HG03469 (cell line): Measurements from ENCODE around the gene GLYR1.
A peak's percentile ranks its signal among the peaks of the same experiment; 100 is the strongest.

ENCODE experiments used
- ATAC-seq: cut with Tn5 transposase; IDR thresholded peaks from one replicate; pipeline ENCODE4 v1.9.1; 2021; ENCODE audit warnings: mild to moderate bottlenecking, moderate library complexity, moderate number of reproducible peaks; ENCODE audit not compliant: unreplicated experiment

Gene GLYR1

GRCh38 chr16:4813251-4814003 lies 33.7 kb downstream of the GLYR1 start:
- no peak for ATAC-seq

GRCh38 chr16:4811773-4812172 lies 35.3 kb downstream of the GLYR1 start:
- no peak for ATAC-seq

- ATAC-seq, result no peak
Observed at GRCh38 chr16:4811242-4811641, 35.8 kb downstream of the GLYR1 start.

- ATAC-seq, result no peak
Observed at GRCh38 chr16:4806280-4806679, 40.8 kb downstream of the GLYR1 start.

GRCh38 chr16:4805231-4805630 lies 41.9 kb downstream of the GLYR1 start:
- ATAC-seq, result no peak

GRCh38 chr16:4803898-4804762 lies 43.0 kb downstream of the GLYR1 start:
- no peak for ATAC-seq

- no peak for ATAC-seq
Observed at GRCh38 chr16:4803401-4803844, 43.7 kb downstream of the GLYR1 start.

- peak; percentile 89 for ATAC-seq
Observed at GRCh38 chr16:4802659-4803287, 44.3 kb downstream of the GLYR1 start.

- peak; percentile 35 for ATAC-seq
Observed at GRCh38 chr16:4801962-4802658, 45.0 kb downstream of the GLYR1 start, which contains the start of gene ROGDI. Gene ROGDI (minus strand): TSS chr16:4802633. CDS start chr16:4802571, 62 bp downstream.

GRCh38 chr16:4801051-4801961 lies 45.8 kb downstream of the GLYR1 start:
- ATAC-seq, result no peak

- no peak for ATAC-seq
Observed at GRCh38 chr16:4800290-4801041, 46.6 kb downstream of the GLYR1 start.

- no peak for ATAC-seq
Observed at GRCh38 chr16:4799171-4799855, 47.8 kb downstream of the GLYR1 start.

GRCh38 chr16:4798456-4798855 lies 48.6 kb downstream of the GLYR1 start:
- no peak for ATAC-seq

- no peak for ATAC-seq
Observed at GRCh38 chr16:4797805-4798252, 49.3 kb downstream of the GLYR1 start.

GRCh38 chr16:4796982-4797804 lies 49.9 kb downstream of the GLYR1 start:
- no peak for ATAC-seq

GRCh38 chr16:4795828-4796572 lies 51.1 kb downstream of the GLYR1 start:
- no peak for ATAC-seq
